ENCODE measurements around the gene KPNB1.

The KPNB1 gene

GRCh38 chr17:47733047-47733673, 83.4 kb downstream of the KPNB1 start, which contains the start of gene TBX21:
TSS of gene TBX21 (plus strand) at chr17:47733236. CDS start at chr17:47733455, 219 bp downstream.
- DNase-seq = peak; percentile 68

- no peak for DNase-seq
Measured at GRCh38 chr17:47733674-47734410, 84.1 kb downstream of the KPNB1 start.

GRCh38 chr17:47735139-47735464, 85.4 kb downstream of the KPNB1 start:
- DNase-seq = no peak

Data from NCI-H1694 (cell line).